ENCODE results near the gene HTR3D.

The HTR3D gene, protein sequence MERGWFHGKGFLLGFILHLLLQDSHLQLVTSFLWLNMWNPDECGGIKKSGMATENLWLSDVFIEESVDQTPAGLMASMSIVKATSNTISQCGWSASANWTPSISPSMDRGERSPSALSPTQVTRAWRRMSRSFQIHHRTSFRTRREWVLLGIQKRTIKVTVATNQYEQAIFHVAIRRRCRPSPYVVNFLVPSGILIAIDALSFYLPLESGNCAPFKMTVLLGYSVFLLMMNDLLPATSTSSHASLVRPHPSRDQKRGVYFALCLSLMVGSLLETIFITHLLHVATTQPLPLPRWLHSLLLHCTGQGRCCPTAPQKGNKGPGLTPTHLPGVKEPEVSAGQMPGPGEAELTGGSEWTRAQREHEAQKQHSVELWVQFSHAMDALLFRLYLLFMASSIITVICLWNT

DNA sequence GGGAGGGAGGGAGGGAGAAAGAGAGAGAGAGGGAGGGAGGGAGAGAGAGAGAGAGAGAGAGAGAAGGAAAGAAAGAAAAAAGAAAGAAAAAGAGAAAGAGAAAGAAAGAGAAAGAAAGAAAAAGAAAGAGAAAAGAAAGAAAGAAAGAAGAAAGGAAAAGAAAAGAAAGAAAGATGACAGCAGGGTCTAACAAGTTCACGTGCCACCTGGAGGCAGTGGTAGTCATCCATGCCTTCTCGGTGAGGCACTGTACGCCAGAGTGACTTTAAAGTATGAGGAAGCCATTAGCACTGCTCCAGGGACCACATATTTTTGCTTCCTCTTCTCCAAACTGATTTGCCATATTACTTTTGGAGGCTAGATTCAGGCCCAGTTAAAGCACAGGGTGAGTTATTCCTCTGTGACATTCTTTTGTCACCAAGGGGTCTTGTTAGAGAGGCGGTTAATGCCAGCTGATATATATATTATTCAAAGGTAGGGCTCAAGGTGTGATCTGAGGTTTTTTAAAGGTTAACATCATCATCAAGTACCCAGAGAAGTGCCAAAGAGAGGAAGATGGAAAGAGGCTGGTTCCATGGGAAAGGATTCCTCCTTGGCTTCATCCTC is at the start of gene HTR3D:
TSS of gene HTR3D (plus strand) at position 556 of the 606 bp plus-strand sequence. CDS start at position 556, 0 bp downstream.
- peaks cover 15% of the 10 kb centered on the region for H3K27me3 ChIP-seq (ENCODE audit: low read depth, low read length)

DNA sequence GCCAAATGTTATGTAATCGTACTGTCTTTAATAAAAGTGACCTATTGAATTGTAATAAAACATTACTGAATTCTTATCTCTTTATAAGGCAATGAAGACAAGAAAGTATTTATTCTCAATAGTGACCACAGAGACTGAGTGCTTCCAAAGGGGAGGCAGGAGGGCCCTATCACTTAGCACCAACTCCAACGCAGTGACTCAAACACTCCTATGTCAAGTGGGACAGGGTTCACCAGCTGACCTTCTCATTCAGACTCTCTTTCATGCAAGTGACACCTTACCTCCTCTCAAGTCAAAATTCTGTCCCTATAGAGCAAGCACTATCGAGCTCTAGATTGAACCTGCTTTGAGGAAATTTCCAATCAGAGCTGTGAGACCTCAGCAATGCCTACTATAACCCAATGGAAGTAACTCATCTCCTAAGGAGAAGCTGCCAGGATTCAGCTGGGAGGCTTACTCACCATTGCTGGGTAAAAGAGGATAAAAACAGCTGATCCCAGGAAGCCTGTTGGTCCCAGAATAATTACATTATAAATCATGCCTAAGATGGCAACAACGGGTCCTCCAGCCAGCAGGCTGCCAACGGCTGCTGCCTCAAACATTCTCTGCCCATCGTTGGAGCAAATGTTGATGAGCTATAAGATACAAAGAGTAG is 49.4 kb upstream of the HTR3D start:
- no peaks in the 10 kb centered on the region for H3K79me2 ChIP-seq (ENCODE audit: low read length)

More for the DNA sequence above, at the start of gene HTR3D:
- Histone ChIP-seq H3K4me2 (ENCODE audit: low read length) (no peak within 1 kb of the TSS), H3K36me3 (replicated peaks; ENCODE audit: low read depth, low read length) (no peaks in the 10 kb centered on the region), H3K27ac (ENCODE audit: low read length) (no peak within 1 kb of the TSS), H3K9ac (ENCODE audit: low read length) (no peak within 1 kb of the TSS), H3K9me3 (ENCODE audit: insufficient read depth, low read length) (no peaks in the 10 kb centered on the region), H3K79me2 (ENCODE audit: low read length) (no peaks in the 10 kb centered on the region), H2AFZ (ENCODE audit: low read depth, low read length) (no peak within 1 kb of the TSS), H4K20me1 (ENCODE audit: insufficient read depth, low read length) (no peaks in the 10 kb centered on the region), H3K4me1 (ENCODE audit: low read length) (no peaks in the 10 kb centered on the region), H3K4me3 (ENCODE audit: low read length) (no peak within 1 kb of the TSS)
- TF ChIP-seq, protein P1, sequence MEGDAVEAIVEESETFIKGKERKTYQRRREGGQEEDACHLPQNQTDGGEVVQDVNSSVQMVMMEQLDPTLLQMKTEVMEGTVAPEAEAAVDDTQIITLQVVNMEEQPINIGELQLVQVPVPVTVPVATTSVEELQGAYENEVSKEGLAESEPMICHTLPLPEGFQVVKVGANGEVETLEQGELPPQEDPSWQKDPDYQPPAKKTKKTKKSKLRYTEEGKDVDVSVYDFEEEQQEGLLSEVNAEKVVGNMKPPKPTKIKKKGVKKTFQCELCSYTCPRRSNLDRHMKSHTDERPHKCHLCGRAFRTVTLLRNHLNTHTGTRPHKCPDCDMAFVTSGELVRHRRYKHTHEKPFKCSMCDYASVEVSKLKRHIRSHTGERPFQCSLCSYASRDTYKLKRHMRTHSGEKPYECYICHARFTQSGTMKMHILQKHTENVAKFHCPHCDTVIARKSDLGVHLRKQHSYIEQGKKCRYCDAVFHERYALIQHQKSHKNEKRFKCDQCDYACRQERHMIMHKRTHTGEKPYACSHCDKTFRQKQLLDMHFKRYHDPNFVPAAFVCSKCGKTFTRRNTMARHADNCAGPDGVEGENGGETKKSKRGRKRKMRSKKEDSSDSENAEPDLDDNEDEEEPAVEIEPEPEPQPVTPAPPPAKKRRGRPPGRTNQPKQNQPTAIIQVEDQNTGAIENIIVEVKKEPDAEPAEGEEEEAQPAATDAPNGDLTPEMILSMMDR (IDR thresholded peaks at IDR 0.05; ENCODE audit: low read depth, low read length): no peak
- no peak for TF ChIP-seq EZH2phosphoT487 (IDR thresholded peaks at IDR 0.05; ENCODE audit: low read depth)

DNA sequence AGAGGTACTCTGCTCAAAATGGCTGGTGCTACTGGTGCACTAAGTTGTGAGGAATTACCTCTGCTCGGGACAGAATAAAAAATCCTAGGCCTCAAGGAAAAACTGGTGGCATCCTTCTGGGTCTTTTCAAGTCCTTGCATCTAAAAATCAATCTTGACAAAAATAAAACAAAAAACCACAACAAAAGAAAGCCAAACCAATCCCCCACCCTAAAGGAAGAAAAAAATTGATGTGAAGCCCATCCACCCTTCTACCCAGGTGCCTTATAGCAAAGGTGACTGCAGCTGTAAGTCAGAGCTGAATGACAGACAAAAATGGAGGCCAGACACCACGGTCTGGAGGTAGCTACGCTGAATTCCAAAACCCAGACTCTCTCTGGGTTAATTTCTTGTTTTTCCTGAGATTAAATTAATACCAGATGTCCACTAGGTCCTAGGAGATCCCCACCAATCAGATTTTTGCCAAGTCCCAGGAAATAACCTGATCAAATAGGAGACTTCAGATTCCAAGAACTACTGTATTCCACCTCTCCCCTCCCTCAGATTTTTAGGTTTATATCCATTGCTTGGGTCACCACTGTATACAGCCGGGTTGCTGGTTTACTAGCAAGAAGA is 47.3 kb upstream of the HTR3D start:
- H3K27ac ChIP-seq (ENCODE audit: low read length): no peak overlapping the region
- H3K4me1 ChIP-seq (ENCODE audit: low read length): no peaks in the 10 kb centered on the region
- no peak for TF ChIP-seq EZH2phosphoT487 (IDR thresholded peaks at IDR 0.05; ENCODE audit: low read depth)
- TF ChIP-seq, protein P1 (IDR thresholded peaks at IDR 0.05; ENCODE audit: low read depth, low read length): no peak
- H3K36me3 ChIP-seq (replicated peaks; ENCODE audit: low read depth, low read length): no peaks in the 10 kb centered on the region
- no peak overlapping the region for H3K9ac ChIP-seq (ENCODE audit: low read length)
- no peaks in the 10 kb centered on the region for H4K20me1 ChIP-seq (ENCODE audit: insufficient read depth, low read length)
- H3K4me3 ChIP-seq (ENCODE audit: low read length): no peak overlapping the region
- no peak overlapping the region for H2AFZ ChIP-seq (ENCODE audit: low read depth, low read length)
- H3K27me3 ChIP-seq (ENCODE audit: low read depth, low read length): no peaks in the 10 kb centered on the region
- H3K9me3 ChIP-seq (ENCODE audit: insufficient read depth, low read length): no peaks in the 10 kb centered on the region
- no peaks in the 10 kb centered on the region for H3K79me2 ChIP-seq (ENCODE audit: low read length)
- H3K4me2 ChIP-seq (ENCODE audit: low read length): no peak overlapping the region

More for the DNA sequence above, 49.4 kb upstream of the HTR3D start:
- Histone ChIP-seq H2AFZ (ENCODE audit: low read depth, low read length) (no peak overlapping the region), H3K36me3 (replicated peaks; ENCODE audit: low read depth, low read length) (no peaks in the 10 kb centered on the region), H3K4me2 (ENCODE audit: low read length) (no peak overlapping the region), H3K4me3 (ENCODE audit: low read length) (no peak overlapping the region), H3K9ac (ENCODE audit: low read length) (no peak overlapping the region), H3K9me3 (ENCODE audit: insufficient read depth, low read length) (no peaks in the 10 kb centered on the region), H3K27ac (ENCODE audit: low read length) (no peak overlapping the region), H4K20me1 (ENCODE audit: insufficient read depth, low read length) (no peaks in the 10 kb centered on the region), H3K4me1 (ENCODE audit: low read length) (no peaks in the 10 kb centered on the region), H3K27me3 (ENCODE audit: low read depth, low read length) (no peaks in the 10 kb centered on the region)
- TF ChIP-seq, protein P1 (IDR thresholded peaks at IDR 0.05; ENCODE audit: low read depth, low read length): no peak
- TF ChIP-seq EZH2phosphoT487 (IDR thresholded peaks at IDR 0.05; ENCODE audit: low read depth): no peak
